ENCODE results near the gene CYP1B1.

DNA sequence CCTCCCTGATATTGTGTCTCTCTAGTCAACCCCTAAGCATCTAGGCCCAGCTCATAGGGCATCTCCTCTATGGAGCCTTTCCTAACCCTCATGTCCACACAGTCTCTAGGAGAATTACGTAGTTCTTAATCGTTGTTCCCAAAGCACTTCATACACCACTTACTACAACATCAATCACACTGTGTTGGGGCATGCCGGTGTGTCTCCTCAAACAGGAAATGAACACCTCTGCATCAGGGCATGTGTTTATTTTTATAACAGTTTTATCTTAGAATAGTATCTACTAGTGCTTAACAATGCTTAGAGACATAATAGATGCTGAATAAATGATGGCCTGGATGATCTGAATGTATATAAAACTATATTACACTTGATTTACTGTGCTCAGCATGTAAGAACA is 19.7 kb downstream of the CYP1B1 start:
- TF ChIP-seq, protein P1, sequence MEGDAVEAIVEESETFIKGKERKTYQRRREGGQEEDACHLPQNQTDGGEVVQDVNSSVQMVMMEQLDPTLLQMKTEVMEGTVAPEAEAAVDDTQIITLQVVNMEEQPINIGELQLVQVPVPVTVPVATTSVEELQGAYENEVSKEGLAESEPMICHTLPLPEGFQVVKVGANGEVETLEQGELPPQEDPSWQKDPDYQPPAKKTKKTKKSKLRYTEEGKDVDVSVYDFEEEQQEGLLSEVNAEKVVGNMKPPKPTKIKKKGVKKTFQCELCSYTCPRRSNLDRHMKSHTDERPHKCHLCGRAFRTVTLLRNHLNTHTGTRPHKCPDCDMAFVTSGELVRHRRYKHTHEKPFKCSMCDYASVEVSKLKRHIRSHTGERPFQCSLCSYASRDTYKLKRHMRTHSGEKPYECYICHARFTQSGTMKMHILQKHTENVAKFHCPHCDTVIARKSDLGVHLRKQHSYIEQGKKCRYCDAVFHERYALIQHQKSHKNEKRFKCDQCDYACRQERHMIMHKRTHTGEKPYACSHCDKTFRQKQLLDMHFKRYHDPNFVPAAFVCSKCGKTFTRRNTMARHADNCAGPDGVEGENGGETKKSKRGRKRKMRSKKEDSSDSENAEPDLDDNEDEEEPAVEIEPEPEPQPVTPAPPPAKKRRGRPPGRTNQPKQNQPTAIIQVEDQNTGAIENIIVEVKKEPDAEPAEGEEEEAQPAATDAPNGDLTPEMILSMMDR (conservative IDR thresholded peaks at IDR 0.05): no peak
- no peak for TF ChIP-seq EZH2 (IDR thresholded peaks at IDR 0.05; ENCODE audit: low read depth)
